DND-41 (cell line): ENCODE data around the gene DLGAP1.

ENCODE experiments used
- EZH2 ChIP-seq: IDR thresholded peaks from 3 replicates; pipeline ENCODE4 v1.6.1; 2012; ENCODE audit warnings: borderline replicate concordance, low read depth, mild to moderate bottlenecking, moderate library complexity, low read length, inconsistent platforms; ENCODE audit not compliant: severe bottlenecking
- TF ChIP-seq, protein P1 (sequence below): IDR thresholded peaks from 2 replicates; pipeline ENCODE4 v1.5.1; 2012; ENCODE audit warnings: borderline replicate concordance, low read length, moderate library complexity, mild to moderate bottlenecking; ENCODE audit not compliant: poor library complexity, severe bottlenecking; ENCODE audit errors: extremely low read depth

DNA sequence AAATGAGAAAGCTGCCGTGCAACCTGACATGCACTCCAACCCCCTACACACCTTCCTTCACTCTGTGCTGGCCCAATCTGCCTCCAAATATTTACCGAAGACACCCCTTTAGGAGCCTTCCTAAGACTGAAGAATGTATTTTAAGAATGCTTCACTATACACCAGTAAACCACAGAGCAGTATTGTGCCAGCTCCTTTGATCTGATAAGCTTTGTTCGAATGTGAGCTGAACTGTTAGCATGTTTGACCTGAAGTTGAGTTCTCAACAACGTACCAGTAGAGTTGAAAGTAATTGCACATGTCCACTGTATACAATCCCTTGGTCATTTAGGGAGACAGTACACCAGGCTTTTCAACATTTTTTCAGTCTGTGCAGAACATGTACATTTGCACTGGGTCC, 745.9 kb downstream of the DLGAP1 start:
- TF ChIP-seq, protein P1, sequence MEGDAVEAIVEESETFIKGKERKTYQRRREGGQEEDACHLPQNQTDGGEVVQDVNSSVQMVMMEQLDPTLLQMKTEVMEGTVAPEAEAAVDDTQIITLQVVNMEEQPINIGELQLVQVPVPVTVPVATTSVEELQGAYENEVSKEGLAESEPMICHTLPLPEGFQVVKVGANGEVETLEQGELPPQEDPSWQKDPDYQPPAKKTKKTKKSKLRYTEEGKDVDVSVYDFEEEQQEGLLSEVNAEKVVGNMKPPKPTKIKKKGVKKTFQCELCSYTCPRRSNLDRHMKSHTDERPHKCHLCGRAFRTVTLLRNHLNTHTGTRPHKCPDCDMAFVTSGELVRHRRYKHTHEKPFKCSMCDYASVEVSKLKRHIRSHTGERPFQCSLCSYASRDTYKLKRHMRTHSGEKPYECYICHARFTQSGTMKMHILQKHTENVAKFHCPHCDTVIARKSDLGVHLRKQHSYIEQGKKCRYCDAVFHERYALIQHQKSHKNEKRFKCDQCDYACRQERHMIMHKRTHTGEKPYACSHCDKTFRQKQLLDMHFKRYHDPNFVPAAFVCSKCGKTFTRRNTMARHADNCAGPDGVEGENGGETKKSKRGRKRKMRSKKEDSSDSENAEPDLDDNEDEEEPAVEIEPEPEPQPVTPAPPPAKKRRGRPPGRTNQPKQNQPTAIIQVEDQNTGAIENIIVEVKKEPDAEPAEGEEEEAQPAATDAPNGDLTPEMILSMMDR, result no peak
- no peak for TF ChIP-seq EZH2
